SU-DHL-6 (cell line): ENCODE measurements around the gene DACT3.

Source experiments
- CTCF ChIP-seq: fragments of 200-600 bp; sonication (generic); IDR thresholded peaks from one replicate; pipeline ENCODE4 v1.5.1; 2017; ENCODE audit warnings: antibody characterized with exemption, mild to moderate bottlenecking, low read length, moderate library complexity; ENCODE audit not compliant: insufficient read depth, poor library complexity, severe bottlenecking
- EZH2phosphoT487 ChIP-seq: fragments of 200-600 bp; sonication (generic), shearing (Covaris generic); conservative IDR thresholded peaks from 2 replicates; pipeline ENCODE4 v1.6.1; 2018; ENCODE audit warnings: mild to moderate bottlenecking, antibody characterized with exemption, low read length, moderate library complexity, mixed read lengths

GRCh38 chr19:46650445-46650844 is 10.5 kb downstream of the DACT3 start:
- TF ChIP-seq CTCF = no peak
- TF ChIP-seq EZH2phosphoT487 = no peak
